HG02885 (cell line): ENCODE results near the gene IL19.

ENCODE experiments used
- ATAC-seq: cut with Tn5 transposase; IDR thresholded peaks from one replicate; pipeline ENCODE4 v1.9.1; 2021; ENCODE audit warnings: mild to moderate bottlenecking; ENCODE audit not compliant: unreplicated experiment, poor library complexity

Gene IL19

DNA sequence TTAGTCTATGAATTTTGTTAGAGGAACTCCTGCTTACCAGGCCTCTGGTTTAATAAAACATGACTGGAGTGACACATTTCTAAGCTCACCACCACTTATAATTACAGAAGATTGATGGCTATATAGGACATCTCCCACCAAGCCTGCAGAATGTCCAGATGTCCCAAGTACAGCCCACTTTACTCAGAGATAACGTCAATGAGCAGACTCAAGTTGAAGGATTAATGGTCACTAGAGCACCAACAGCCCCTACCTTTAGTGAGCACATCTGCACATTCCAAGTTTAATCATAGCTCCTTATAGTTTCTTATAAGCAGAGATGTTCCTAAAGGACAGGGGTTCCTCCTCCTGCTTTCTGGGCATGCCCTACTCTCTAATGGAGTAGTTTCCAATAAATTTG, 57.5 kb downstream of the IL19 start:
- no peak for ATAC-seq

DNA sequence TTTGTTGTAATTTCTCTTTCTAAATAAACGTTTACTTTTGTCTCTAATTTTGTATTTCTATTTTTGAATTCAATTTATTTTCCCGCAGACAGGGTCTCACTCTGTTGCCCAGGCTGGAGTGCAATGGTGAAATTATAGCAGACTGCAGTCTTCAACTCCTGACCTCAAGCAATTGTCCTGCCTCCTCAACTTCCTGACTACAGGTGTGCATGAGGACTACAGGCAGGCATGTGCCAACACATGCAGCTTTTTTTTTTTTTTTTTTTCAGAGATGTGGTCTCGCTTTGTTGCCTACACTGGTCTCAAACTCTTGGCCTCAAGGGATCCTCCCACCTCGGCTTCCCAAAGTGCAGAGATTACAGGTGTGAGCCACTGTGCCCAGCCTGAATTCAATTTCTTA, 58.2 kb downstream of the IL19 start:
- no peak for ATAC-seq

DNA sequence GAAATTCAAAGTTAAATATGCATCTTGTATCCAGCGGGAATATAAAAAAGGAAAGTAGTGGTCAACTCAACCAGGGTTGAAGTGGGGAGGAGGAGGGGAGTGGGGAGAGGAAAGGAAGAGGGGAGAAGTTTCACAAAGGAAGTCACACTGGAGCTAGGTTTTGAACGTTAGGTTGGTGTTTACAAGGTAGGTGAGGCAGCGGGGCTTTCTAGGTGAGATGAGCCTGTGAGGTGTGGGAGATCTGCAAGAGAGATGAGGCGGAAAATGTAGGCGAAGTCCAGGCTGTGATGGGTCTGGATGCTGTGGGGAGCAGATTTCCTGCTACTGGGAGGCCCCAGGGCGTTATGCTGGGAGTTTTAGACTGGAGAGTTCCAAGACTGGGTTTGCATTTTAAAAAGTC, 58.7 kb downstream of the IL19 start:
- no peak for ATAC-seq

DNA sequence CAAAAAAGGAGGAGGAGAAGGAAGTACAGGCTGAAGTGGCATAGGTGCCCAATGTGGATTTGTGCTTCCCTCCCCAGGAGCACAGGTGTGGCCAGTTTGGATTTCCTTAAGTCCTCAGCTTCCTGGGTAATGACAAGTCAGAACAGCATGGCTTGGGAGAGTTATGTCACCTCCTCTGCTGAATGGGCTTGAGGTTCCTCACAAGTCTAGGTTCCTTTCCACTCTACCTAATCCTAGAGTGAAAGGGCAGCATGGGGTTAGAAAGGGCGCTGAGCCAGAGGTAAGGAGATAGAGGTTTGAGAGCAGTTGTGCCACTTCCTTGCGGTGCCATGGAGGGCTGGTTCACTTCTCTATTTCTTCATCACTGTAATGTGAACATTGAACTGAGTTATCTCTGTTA, 59.3 kb downstream of the IL19 start:
- no peak for ATAC-seq

DNA sequence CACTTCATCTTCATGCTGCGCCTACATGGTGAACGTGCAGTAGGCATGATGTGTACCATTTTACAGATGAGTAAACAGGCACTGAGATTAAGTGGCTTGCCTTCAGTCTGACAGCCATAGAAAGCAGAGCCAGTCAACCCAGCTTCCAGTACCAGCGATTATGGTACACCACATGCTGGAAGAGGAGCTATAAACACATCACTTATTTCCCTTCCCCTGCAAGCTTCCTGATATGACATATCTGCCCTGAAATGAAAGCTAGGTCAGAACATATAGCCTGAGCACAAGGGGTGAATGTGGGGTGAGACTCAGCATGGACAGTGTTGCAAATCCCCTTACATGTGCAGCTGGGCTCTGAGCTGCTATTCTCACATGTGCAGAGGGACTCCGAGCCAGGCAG, 61.1 kb downstream of the IL19 start:
- no peak for ATAC-seq

DNA sequence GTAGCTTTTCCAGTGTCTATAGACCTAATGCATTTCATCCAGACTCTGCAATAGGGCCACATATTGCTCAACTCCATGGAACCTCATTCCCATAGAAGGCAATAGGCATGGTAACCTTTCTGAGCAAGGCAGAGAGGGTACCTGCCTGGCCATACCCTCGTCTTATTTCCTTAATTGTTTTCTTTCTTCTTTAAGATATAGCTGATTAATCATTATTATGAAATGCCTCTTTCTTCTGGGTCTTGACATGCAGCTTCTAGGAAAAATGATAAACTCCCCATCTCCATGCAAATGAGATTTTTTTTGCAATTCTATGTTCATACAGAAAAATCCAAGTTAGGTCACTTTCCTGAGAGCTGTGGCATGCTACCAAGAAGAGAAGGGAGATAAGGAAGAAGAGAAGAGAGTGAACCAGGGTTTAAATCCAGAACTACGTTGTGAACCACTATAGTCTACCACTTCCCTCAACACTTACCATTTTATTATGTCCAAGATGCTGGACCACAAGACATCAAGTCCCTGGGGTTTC, 61.8 kb downstream of the IL19 start:
- no peak for ATAC-seq

DNA sequence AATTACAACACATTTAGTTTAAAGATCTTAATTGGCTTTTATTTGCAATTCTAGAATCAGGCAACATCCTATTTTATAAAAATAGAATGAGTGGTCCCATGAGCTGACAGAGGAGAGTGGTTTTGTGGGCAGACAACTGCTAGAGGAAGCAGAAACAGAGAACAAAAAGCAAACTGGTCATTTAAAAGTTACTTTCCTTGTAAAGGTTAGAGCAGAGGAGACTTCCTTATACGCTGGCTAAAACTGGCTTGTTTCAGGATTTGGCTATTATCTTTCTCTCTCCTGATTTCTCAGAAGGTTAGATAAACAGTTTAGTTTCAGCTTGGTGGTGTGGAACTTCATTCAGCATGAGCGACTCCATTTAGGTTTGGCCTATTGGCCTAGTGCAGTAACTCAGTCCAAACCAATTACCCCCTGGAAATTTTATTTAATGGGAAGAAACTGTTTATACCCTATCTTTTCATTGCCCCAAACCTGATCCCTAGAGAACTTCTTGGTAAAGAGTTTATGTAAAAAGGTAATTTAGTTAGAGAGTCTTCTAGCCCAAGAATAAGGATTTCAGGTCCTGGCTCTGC, 62.6 kb downstream of the IL19 start:
- ATAC-seq: no peak

DNA sequence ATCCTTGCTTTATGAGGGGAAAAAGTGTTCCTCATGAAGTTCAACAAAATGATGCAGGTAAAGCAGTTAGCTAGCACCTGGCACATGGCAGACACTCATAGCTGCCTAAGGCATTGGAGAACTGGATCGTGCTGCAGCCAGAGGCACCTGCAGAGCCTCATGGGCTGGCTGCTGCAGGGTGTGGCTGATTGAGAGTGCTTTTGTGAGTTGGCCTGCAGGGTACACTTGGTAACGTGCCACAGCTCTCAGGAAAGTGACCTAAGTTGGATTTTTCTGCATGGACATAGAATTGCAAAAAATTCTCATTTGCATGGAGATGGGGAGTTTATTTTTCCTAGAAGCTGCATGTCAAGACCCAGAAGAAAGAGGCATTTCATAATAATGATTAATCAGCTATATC, 63.2 kb downstream of the IL19 start:
- no peak for ATAC-seq

DNA sequence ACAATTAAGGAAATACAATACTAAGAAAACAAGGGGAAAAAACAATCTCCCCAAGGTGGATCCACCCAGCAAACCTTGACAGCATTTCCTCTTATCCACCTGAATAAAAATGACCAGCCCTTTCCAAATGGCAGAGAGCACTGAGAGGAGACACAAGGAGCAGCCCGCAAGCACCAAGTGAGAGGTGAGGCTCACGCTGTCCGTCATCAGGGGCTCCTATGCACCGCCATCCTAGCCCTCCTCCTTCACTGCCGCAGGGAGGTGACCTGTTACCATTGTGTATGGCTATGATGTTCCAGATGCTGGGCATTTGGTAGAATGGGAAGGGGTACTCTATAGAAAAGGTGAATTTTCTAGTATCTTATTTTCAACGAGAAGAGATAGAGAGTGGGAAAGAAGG, 63.6 kb downstream of the IL19 start:
- no peak for ATAC-seq

DNA sequence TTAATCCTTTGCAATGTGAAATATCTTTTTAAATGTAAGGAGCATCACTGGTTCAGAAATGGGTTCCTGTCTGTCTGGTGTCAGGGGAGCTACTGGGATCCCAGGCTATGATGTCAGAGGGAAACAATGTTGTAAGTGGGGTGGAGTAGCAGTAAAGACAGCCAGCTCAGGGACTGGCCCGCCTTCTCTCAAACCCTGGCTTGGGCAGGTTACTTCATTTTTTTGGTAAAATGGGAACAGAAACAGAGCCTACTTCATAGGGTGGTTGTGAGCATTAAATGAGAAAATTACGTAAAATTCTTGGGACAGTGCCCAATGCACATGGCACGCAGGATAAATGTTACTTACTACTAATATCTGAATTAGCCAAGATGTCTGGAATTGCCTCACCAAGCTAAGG, 64.1 kb downstream of the IL19 start:
- ATAC-seq: no peak

DNA sequence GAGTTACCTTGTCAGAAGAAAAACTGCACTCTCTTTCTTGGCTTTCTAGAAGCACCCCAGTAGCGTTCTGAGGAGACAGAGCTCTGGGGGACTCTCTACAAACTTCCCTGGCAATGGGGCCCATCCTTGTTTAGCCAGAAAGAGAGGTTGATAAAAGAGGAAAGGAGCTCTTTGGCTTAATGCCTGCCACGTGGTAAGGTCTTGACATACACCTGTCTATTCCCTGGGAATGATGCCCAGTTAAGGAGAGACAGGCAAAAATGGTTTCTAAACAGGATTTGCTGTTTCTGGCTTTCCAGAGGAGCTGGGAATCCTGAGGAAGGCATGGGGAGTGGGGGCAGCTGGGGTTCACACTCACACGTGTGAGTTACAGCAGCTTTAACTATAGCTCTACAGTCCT, 64.6 kb downstream of the IL19 start:
- ATAC-seq: no peak

DNA sequence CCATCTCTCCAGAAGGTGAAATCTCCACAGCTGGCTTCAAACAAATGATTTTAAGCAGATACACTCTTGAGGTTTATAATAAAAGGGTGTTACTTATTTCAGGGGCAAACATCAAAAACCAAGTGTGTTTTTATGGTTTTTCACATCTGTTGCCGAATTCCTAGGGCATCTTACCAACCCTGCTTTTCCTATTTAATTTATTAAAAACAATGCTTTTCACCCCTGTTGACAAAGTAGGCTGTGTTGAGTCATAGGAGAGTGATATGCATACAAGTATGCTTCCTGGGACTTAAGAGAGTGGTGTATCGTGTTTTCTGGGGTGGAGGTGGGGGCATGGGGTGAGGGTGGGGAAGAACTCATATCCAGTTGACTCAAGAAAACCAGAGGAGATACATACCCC, 65.5 kb downstream of the IL19 start:
- no peak for ATAC-seq

DNA sequence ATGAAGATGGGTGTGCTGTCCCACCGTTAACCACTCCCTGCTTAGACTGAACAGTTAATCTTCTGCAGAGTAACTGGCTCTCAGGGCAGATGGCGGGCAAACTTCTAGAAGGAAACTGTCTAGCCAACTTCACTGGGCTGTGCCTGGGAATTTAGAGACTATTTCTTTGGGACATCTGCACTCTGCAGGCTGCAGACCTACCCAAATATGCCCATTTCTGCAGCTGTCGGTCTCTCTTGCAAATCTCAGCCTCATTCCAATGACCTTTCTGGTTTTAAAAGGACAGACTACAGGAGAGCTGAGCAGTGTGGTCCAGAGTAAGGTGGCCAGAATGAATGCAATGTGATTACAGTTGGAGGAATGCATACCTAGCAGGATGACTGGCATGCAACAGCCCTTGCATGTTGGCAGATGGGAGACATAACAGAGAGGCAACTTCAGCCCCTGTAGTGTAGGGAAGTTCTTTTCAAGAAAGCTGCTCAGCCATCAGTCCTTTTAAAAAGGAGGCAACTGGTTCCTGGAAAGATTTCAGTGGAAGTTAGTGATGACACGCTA, 68.5 kb downstream of the IL19 start:
- ATAC-seq: no peak

DNA sequence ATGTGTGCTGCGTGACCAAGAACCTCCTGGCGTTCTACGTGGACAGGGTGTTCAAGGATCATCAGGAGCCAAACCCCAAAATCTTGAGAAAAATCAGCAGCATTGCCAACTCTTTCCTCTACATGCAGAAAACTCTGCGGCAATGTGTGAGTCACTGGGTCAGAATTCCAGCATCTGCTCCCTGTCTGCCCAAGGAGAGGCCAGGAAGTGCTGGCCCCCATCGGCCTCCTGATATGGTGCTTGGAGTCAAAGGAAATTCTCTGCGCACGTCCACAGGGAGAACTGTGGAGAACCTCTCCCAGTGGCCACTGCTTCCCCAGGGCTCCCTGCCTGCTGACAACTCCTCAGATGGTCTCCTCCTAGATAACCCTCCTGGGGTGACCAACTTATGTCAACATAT, 69.3 kb downstream of the IL19 start:
- no peak for ATAC-seq

DNA sequence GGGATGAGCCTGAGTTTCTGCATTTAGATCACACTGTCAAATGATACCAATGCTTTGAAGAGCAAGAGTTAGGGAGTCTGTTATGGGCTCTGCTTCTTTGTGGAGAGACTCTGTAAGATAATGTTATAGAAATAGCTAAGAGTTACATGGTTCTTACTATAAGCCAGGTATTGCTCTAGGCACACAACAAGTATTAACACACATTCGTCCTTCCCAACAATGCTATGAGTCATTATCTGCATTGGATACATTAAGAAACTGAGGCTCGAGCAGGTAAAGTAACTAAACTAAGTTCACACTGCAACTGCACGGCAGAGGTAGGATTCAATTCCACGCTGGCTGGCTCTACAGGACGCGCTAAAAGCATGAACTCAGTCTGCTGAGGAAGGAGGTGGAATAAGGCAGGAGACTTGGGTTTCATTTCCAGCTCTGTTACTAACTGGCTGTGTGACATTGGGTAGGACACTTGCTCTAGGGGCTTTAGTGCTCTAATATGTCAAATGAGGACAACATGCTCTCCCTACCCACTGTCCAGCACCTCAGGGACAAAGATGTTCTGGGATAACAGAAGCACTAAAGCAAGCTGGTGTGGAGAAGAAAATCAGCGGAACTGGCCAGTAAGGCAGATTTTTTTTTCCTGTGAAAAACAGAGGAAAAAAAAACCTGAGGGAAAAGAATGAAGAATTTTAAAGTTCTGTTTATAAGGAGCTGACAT, 71.2 kb downstream of the IL19 start:
- no peak for ATAC-seq

DNA sequence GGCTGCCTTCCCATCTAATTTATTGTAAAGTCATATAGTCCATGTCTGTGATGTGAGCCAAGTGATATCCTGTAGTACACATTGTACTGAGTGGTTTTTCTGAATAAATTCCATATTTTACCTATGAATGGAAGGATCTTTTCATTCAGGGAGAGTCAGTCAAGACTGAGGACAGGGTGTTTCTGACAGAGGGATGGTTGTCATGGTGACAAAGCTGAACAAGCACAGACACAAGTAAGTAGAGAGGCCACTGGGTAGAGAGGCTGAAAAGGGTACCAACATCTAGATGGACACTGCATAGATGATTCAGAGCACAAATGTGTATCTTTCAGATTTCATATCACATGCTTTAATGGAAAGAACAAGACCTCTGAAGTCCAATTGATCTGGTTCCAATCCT, 72.3 kb downstream of the IL19 start:
- no peak for ATAC-seq

DNA sequence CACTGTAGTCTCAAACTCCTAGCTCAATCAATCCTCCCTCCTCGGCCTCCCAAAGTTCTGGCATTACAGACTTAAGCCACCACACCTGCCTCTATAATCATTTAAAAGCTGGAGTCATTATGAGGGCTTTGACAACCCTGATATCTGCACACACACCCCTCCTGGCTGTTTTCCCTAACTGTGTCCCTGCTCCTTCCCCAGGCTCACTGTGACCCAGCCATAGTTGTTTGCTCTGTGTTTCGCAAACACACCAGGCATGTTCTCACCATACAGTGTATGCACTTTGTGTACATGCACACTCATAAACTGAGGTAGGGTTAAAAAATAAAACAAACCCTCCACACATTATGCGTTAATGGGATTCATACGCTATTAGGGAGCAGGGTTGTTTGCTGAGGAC, 73.1 kb downstream of the IL19 start:
- no peak for ATAC-seq

DNA sequence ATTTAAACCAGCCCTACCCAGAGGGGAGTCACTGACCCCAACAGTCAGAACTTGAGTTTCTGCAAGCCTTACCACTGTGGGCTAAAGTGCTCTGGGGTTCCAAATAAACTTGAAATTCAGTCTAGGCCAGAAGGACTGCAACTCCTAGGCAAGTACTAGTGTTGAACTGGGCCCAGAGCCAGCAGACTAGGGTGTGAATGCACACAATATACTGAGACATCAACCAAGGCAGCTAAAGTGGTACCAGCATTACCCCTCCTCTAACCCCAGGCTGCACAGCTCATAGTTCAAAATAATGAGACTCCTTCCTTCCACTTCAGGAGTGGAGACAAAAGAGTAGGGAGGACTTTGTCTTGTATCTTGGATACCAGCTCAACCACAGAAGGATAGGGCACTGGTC, 75.9 kb downstream of the IL19 start:
- no peak for ATAC-seq

DNA sequence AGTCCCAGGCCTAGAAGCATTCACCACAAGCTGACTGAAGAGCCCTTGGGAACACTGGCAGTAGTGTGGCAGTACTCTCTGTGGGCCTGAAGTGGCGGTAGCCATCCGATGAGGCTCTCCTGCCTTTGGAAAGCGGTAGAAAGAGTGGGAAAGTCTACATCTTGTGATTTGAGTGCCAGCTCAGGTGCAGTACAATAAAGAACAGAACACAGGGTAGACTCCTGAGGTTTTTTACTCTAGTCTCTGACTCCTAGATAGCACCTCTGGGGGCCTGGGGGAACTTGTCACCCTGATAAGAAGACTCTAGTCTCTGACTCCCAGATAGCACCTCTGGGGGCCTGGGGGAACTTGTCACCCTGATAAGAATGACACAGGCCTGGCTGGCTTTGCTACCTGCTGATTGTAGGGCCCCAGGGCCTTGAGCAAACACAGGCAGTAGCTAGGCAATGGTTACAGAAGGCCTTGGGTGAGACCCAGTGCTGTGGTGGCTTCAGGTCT, 76.8 kb downstream of the IL19 start:
- ATAC-seq: no peak

DNA sequence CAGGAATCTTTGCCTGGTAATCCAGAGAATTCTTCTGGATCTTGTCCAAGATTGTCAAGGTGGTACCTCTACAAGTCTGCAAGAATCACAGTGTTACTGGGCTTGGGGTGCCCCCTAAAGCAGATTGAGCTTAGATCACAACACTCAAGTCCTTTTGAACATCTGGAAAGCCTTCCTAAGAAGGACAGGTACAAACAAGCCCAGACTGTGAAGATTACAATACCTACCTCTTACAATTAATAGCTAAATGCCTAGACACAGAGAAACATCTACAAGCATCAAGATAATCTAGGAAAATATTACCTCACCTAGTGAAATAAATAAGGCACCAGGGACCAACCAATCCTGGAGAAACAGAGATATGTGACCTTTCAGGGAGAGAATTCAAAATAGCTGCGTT, 77.4 kb downstream of the IL19 start:
- no peak for ATAC-seq

DNA sequence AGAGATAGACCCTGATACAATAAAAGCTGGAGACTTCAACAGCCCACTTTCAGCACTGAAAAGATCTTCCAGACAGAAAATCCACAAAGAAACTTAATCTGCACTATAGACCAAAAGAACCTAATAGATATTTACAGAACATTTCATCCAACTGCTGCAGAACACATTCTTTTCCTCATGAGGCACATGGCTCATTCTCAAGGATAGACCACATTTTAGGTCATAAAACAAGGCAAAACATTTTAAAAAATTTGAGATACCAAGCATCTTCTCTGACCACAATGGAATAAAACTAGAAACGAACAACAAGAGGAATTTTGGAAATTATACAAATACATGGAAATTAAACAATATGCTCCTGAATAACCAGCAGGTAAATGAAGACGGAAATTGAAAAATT, 79.8 kb downstream of the IL19 start:
- ATAC-seq: no peak
